ENCODE results near the gene MARCHF11. TPM values are rescaled to one million over a fixed set of nuclear protein-coding genes. Genes with fewer than 3 reads are reported as not detected.

Gene MARCHF11
- total RNA-seq, 1 experiment from 2014 or later, result 0.37 TPM

- Histone ChIP-seq H2BK20ac (ENCODE audit: low read depth, low read length, poor library complexity, severe bottlenecking) (no peak overlapping the region), H2BK15ac (ENCODE audit: low read depth, low read length) (no peak overlapping the region), H4K5ac (ENCODE audit: insufficient read length, low read depth, low read length) (no peak overlapping the region), H4K91ac (ENCODE audit: insufficient read length, low read depth, low read length) (no peak overlapping the region), H3K4me2 (ENCODE audit: insufficient read depth, insufficient read length, low read length) (no peak overlapping the region), H3K23ac (ENCODE audit: insufficient read length, low read depth, low read length) (no peak overlapping the region), H3T11ph (ENCODE audit: low read length) (no peak overlapping the region), H2BK12ac (ENCODE audit: insufficient read length, low read depth, low read length) (no peak overlapping the region), H2AFZ (ENCODE audit: low read length) (no peak overlapping the region), H3K23me2 (ENCODE audit: insufficient read length, low read depth, low read length, poor library complexity, severe bottlenecking) (no peaks in the 10 kb centered on the region), H3K79me2 (ENCODE audit: insufficient read depth, low read length) (no peaks in the 10 kb centered on the region), H3K27ac (ENCODE audit: insufficient read length, low read depth, low read length) (no peak overlapping the region), H2BK5ac (ENCODE audit: insufficient read length, low read length) (no peak overlapping the region), H3K79me1 (ENCODE audit: insufficient read depth, low read depth, low read length, poor library complexity, severe bottlenecking) (no peaks in the 10 kb centered on the region), H3K27me3 (ENCODE audit: insufficient read depth, low read length) (no peaks in the 10 kb centered on the region), H4K8ac (replicated peaks; ENCODE audit: insufficient read length, low read depth, low read length) (no peak overlapping the region), H3K9ac (ENCODE audit: extremely low read depth, insufficient read length, low read length) (no peak overlapping the region), H3K4ac (ENCODE audit: low read depth, low read length) (no peak overlapping the region), H2AK5ac (ENCODE audit: insufficient read length, low read length) (no peak overlapping the region), H4K20me1 (ENCODE audit: control insufficient read depth, insufficient read depth, insufficient read length) (no peaks in the 10 kb centered on the region), H3K4me1 (ENCODE audit: insufficient read depth, low read length) (no peaks in the 10 kb centered on the region), H3K14ac (ENCODE audit: insufficient read depth, low read length) (no peak overlapping the region), H3K9me3 (ENCODE audit: control insufficient read depth, low read depth, low read length) (no peaks in the 10 kb centered on the region), H2BK120ac (ENCODE audit: low read depth, low read length, poor library complexity, severe bottlenecking) (no peak overlapping the region), H3K18ac (ENCODE audit: insufficient read length, low read depth, low read length) (no peak overlapping the region), H3K56ac (ENCODE audit: insufficient read length, low read depth, low read length) (no peak overlapping the region)
- no peak for DNase-seq
- H3K9me3 Mint-ChIP-seq, result no peaks in the 10 kb centered on the region
- no CpG with 5 or more reads among the region's 5 CpGs for WGBS (ENCODE audit: extremely low coverage, insufficient read length, low lambda C conversion rate)
- TF ChIP-seq CTCF (conservative IDR thresholded peaks at IDR 0.05), result no peak
- no peak overlapping the region for H3K27ac Mint-ChIP-seq
- no peak overlapping the region for H3K4me3 Mint-ChIP-seq
- no peaks in the 10 kb centered on the region for H3K36me3 Mint-ChIP-seq (ENCODE audit: insufficient read depth in 1 of 3, low read depth in 3 of 3)
- H3K27me3 Mint-ChIP-seq (ENCODE audit: low read depth), result no peaks in the 10 kb centered on the region
- H3K4me1 Mint-ChIP-seq, result no peaks in the 10 kb centered on the region
These were observed 136.1 kb downstream of the MARCHF11 start for GRCh38 chr5:16043349-16043965.
